Mucosa of stomach (tissue), 1 donor: ENCODE results near the gene MCF2L.
"Not testable (repeated sequence)": the region's sequence is repeated elsewhere in the genome, so short reads cannot be mapped to it uniquely, and the experiment has no call there.

Source experiments
- H3K27me3 ChIP-seq: one replicate; pipeline ENCODE4 v1.7.0; 2013; ENCODE audit warnings: mild to moderate bottlenecking, low read length; ENCODE audit not compliant: control insufficient read depth, insufficient read depth
- H3K36me3 ChIP-seq: one replicate; pipeline ENCODE4 v1.7.0; 2013; ENCODE audit warnings: low read length; ENCODE audit not compliant: control insufficient read depth, insufficient read depth
- H3K4me1 ChIP-seq: one replicate; pipeline ENCODE4 v1.7.0; 2013; ENCODE audit warnings: mild to moderate bottlenecking, low read length; ENCODE audit not compliant: control insufficient read depth, insufficient read depth
- H3K4me3 ChIP-seq: one replicate; pipeline ENCODE4 v1.7.0; 2013; ENCODE audit warnings: low read length
- H3K9ac ChIP-seq: one replicate; pipeline ENCODE4 v1.7.0; 2013; ENCODE audit warnings: mild to moderate bottlenecking, low read length, moderate library complexity
- H3K9me3 ChIP-seq: one replicate; pipeline ENCODE4 v1.7.0; 2013; ENCODE audit warnings: mild to moderate bottlenecking, low read length, moderate library complexity; ENCODE audit not compliant: control insufficient read depth
- donor health status: Pancreatic carcinoma.

The MCF2L gene

GRCh38 chr13:113030259-113030640 is 61.2 kb downstream of the MCF2L start:
- H3K27me3 ChIP-seq, H3K9me3 ChIP-seq, H3K36me3 ChIP-seq, H3K4me1 ChIP-seq, H3K9ac ChIP-seq, H3K4me3 ChIP-seq: not testable (repeated sequence)

DNA sequence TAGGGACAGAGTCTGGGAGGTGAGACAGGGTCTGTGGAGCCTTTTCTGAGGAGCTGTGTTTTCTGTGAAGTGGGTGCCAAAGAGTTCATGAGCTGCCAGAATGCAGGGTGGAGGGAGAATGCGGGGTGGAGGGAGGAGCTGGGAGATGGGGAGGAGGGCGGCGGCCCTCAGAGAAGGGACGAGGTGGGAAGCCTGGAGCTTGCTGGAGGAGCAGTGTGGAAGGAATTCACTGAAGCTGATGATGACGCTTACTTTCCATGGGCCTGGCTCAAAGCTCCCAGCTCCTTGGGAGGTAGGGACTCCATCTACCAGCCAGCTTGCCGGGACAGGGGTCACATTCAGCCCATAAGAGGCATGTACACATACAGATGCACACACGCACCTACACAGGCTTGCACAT is 62.5 kb downstream of the MCF2L start:
- no peaks in the 10 kb centered on the region for H3K27me3 ChIP-seq
- H3K4me1 ChIP-seq: no peaks in the 10 kb centered on the region
- no peak overlapping the region for H3K4me3 ChIP-seq
- H3K36me3 ChIP-seq: no peaks in the 10 kb centered on the region
- no peaks in the 10 kb centered on the region for H3K9me3 ChIP-seq
- no peak overlapping the region for H3K9ac ChIP-seq

- H3K36me3 ChIP-seq: no peaks in the 10 kb centered on the region
- H3K9ac ChIP-seq: no peak overlapping the region
- no peaks in the 10 kb centered on the region for H3K4me1 ChIP-seq
- no peaks in the 10 kb centered on the region for H3K9me3 ChIP-seq
- H3K27me3 ChIP-seq: no peaks in the 10 kb centered on the region
- H3K4me3 ChIP-seq: no peak overlapping the region
Measured at GRCh38 chr13:113032291-113032690, 63.3 kb downstream of the MCF2L start.

- no peaks in the 10 kb centered on the region for H3K27me3 ChIP-seq
- H3K9ac ChIP-seq: no peak overlapping the region
- H3K4me1 ChIP-seq: no peaks in the 10 kb centered on the region
- no peaks in the 10 kb centered on the region for H3K36me3 ChIP-seq
- H3K4me3 ChIP-seq: no peak overlapping the region
- no peaks in the 10 kb centered on the region for H3K9me3 ChIP-seq
Measured at GRCh38 chr13:113033054-113033850, 64.2 kb downstream of the MCF2L start.

DNA sequence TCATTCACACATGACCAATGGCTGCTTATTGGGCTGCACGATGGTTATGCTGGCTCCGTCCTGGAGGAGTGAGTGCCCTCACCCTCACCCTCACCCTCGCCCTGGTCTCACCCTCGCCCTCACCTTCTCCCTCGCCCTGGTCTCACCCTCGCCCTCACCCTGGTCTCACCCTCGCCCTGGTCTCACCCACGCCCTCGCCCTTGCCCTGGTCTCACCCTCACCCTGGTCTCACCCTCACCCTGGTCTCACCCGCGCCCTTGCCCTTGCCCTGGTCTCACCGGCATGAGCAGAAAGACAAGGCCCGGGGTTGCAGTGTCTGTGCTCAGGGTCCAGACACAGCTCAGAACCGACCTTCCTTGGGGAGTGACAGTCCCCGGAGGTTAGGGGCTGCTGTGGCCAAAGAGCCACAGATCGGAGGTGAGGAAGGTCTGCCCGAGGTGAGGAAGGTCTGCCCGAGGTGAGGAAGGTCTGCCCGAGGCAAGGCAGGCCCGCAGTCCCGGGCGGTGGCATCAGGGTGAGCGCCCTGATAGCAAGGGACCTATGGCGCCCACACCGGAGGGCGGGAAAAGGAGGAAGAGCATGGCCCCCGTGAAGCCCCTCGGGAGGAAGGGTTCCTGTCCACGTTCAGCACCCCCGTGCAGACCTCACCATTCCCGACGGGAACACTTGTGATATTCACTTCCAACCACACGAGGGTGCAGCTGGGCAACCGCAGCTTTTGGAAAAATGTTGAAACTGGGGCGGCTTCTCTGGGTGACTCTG is 65.6 kb downstream of the MCF2L start:
- no peak overlapping the region for H3K4me3 ChIP-seq
- H3K9ac ChIP-seq: no peak overlapping the region
- no peaks in the 10 kb centered on the region for H3K27me3 ChIP-seq

GRCh38 chr13:113035213-113035800 is 66.3 kb downstream of the MCF2L start:
- no peaks in the 10 kb centered on the region for H3K4me1 ChIP-seq
- no peaks in the 10 kb centered on the region for H3K36me3 ChIP-seq
- no peaks in the 10 kb centered on the region for H3K27me3 ChIP-seq
- H3K9ac ChIP-seq: no peak overlapping the region
- no peak overlapping the region for H3K4me3 ChIP-seq
- H3K9me3 ChIP-seq: no peaks in the 10 kb centered on the region

More for the DNA sequence above, 65.6 kb downstream of the MCF2L start:
- Histone ChIP-seq H3K36me3 (no peaks in the 10 kb centered on the region), H3K9me3 (no peaks in the 10 kb centered on the region), H3K4me1 (no peaks in the 10 kb centered on the region)

DNA sequence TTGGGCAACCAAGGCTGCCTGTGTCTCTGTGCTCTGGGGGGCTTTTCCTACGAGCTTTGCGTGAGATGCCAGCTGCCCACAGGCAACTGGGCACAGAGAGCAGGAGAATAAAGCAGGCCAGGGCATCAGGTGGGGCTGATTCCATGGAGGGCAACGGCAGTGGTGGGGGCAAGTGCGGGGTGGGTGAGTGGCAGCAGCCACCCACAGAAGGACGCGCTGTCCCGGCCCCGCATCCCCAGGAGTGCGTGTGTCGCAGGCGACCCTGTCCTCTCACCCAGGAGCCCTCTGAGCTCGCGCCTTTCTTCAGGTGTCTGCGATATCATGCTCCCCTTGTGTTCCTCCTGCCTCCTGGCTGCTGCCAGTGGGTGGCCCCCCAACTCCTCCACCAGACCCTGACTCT is 67.4 kb downstream of the MCF2L start:
- H3K4me3 ChIP-seq: no peak overlapping the region

DNA sequence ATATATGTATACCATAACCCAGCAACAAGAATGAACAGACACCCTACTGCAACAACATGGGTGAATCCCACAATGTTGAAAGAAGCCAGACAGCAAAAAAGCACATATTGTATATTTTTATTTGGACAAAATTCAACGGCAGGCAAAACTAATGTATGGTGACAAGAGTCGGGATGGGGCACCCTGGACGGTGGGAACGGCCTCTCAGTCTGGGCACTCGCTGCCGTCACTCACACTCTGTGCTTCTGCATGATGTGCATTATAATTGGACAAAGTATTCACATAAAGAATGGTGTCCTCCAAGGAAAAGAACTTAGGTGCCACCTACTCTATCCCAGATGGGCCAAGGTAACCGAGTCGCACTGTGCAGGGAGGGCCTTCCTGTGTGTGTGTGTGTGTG is 71.0 kb downstream of the MCF2L start:
- H3K27me3 ChIP-seq: no peaks in the 10 kb centered on the region
- H3K4me1 ChIP-seq: no peaks in the 10 kb centered on the region
- H3K9me3 ChIP-seq: no peaks in the 10 kb centered on the region
- no peak overlapping the region for H3K9ac ChIP-seq
- no peaks in the 10 kb centered on the region for H3K36me3 ChIP-seq
- H3K4me3 ChIP-seq: no peak overlapping the region

More for the DNA sequence above, 67.4 kb downstream of the MCF2L start:
- Histone ChIP-seq H3K4me1 (no peaks in the 10 kb centered on the region), H3K36me3 (no peaks in the 10 kb centered on the region), H3K27me3 (no peaks in the 10 kb centered on the region), H3K9me3 (no peaks in the 10 kb centered on the region), H3K9ac (no peak overlapping the region)

DNA sequence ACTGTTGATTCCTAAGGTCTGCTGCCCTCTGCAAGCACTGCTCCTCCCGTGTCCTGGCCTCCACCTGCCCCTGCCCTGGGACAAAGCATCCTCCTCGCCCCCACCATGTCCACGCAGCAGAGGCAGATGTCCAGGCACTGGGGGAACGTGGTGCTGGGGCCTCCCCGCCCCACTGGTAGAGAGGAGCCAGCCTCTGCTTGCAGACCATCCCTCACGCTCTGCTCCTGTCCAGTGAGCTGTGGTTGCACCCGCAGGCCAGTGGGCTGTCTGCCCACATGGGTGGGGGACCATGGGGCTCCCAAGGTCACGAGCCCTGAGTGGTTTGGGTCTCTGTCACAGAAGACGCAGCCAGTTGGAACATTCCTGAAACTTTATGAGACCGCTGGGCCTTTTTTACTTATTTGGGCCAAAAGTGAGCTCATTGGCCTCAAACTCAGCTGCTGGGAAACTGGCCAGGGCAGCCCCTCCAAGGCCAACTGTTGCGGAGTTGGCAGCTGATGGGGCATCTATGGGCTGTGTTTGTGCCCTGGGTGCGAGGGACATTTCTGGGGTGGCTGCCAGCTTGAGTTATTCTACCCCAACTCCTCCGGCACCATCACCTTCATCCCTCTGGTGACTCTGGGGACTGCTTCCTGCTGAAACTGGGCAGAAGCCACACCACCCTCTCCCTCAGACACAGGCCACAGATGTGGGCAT is 71.7 kb downstream of the MCF2L start:
- Histone ChIP-seq H3K4me1 (no peaks in the 10 kb centered on the region), H3K4me3 (no peak overlapping the region), H3K27me3 (no peaks in the 10 kb centered on the region), H3K36me3 (no peaks in the 10 kb centered on the region), H3K9ac (no peak overlapping the region), H3K9me3 (no peaks in the 10 kb centered on the region)

GRCh38 chr13:113041293-113041690 is 72.3 kb downstream of the MCF2L start:
- Histone ChIP-seq H3K9ac (no peak overlapping the region), H3K4me3 (no peak overlapping the region), H3K27me3 (no peaks in the 10 kb centered on the region), H3K9me3 (no peaks in the 10 kb centered on the region), H3K36me3 (no peaks in the 10 kb centered on the region), H3K4me1 (no peaks in the 10 kb centered on the region)

- no peaks in the 10 kb centered on the region for H3K4me1 ChIP-seq
- no peaks in the 10 kb centered on the region for H3K27me3 ChIP-seq
- no peaks in the 10 kb centered on the region for H3K9me3 ChIP-seq
- H3K36me3 ChIP-seq: no peaks in the 10 kb centered on the region
- no peak overlapping the region for H3K4me3 ChIP-seq
- H3K9ac ChIP-seq: no peak overlapping the region
Measured at GRCh38 chr13:113041896-113042295, 72.9 kb downstream of the MCF2L start.

DNA sequence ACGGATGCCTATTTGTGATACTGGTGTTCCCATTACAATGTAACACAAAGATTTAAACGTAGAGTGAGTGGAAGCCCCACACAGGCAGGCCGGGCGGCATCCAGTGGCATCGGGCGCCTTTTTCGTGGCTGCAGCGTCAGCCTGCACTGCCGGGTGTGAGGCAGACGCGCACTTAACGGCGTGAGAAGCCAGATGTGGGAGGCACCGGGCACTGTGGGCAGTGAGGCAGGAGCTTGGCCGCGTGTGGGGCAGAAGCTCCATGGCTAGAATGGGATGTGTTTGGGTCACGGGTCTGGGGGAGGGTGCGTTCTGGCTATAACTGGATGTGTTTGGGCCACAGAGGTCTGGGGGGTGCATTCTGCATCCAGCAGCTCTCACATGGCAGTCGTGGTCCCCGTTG is 73.4 kb downstream of the MCF2L start:
- H3K9ac ChIP-seq: no peak overlapping the region
- no peaks in the 10 kb centered on the region for H3K36me3 ChIP-seq
- no peak overlapping the region for H3K4me3 ChIP-seq
- no peaks in the 10 kb centered on the region for H3K27me3 ChIP-seq
- H3K9me3 ChIP-seq: no peaks in the 10 kb centered on the region
- no peaks in the 10 kb centered on the region for H3K4me1 ChIP-seq
